DOHH2 (cell line): ENCODE data around the gene AKAP10.

ENCODE experiments used
- CTCF ChIP-seq: fragments of 200-600 bp; sonication (generic); IDR thresholded peaks from one replicate; pipeline ENCODE4 v1.5.1; 2014; ENCODE audit warnings: antibody characterized with exemption, mild to moderate bottlenecking, low read depth, low read length; ENCODE audit not compliant: poor library complexity, severe bottlenecking
- EZH2phosphoT487 ChIP-seq: fragments of 200-600 bp; sonication (generic); IDR thresholded peaks from 2 replicates; pipeline ENCODE4 v1.6.1; 2017; ENCODE audit warnings: borderline replicate concordance, mild to moderate bottlenecking, antibody characterized with exemption, low read length, moderate library complexity, mixed read lengths

- TF ChIP-seq CTCF (peak; percentile 32), EZH2phosphoT487 (no peak)
These were observed 32.7 kb upstream of the AKAP10 start for GRCh38 chr17:20010099-20010863.
